Measurements from ENCODE around the gene LMBRD2.

The LMBRD2 gene

GRCh38 chr5:36049949-36050348 is 101.7 kb downstream of the LMBRD2 start:
- no peak for DNase-seq (ENCODE audit: low spot score)

All from hematopoietic multipotent progenitor cell treated with erythropoietin and hydrocortisone succinate and interleukin-3 and kit ligand, for 17 days (in vitro differentiated cells).